ENCODE data around the gene RAB5A. TPM values are rescaled to one million over a fixed set of nuclear protein-coding genes. Genes with fewer than 3 reads are reported as not detected.
"Not testable (repeated sequence)": the region's sequence is repeated elsewhere in the genome, so short reads cannot be mapped to it uniquely, and the experiment has no call there.

RAB5A gene
- total RNA-seq, 2 donors from 2014 or later, result 40.4 to 87.1 TPM

GRCh38 chr3:20028905-20029331 lies 82.0 kb downstream of the RAB5A start:
- no peaks in the 10 kb centered on the region for H3K27me3 ChIP-seq
- no peaks in the 10 kb centered on the region for H3K4me1 ChIP-seq
- TF ChIP-seq, protein P1, sequence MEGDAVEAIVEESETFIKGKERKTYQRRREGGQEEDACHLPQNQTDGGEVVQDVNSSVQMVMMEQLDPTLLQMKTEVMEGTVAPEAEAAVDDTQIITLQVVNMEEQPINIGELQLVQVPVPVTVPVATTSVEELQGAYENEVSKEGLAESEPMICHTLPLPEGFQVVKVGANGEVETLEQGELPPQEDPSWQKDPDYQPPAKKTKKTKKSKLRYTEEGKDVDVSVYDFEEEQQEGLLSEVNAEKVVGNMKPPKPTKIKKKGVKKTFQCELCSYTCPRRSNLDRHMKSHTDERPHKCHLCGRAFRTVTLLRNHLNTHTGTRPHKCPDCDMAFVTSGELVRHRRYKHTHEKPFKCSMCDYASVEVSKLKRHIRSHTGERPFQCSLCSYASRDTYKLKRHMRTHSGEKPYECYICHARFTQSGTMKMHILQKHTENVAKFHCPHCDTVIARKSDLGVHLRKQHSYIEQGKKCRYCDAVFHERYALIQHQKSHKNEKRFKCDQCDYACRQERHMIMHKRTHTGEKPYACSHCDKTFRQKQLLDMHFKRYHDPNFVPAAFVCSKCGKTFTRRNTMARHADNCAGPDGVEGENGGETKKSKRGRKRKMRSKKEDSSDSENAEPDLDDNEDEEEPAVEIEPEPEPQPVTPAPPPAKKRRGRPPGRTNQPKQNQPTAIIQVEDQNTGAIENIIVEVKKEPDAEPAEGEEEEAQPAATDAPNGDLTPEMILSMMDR (IDR thresholded peaks at IDR 0.05), result no peak
- no peak overlapping the region for H3K9ac ChIP-seq (ENCODE audit: low read depth in 2 of 2, low read length in 2 of 2)
- no peak overlapping the region for H3K27ac ChIP-seq
- no peak for DNase-seq
- H3K4me3 ChIP-seq, result no peak overlapping the region
- no peaks in the 10 kb centered on the region for H3K36me3 ChIP-seq
- intact Hi-C loops (cut with DNase I), result no loop called here
- H3K9me3 ChIP-seq, result no peaks in the 10 kb centered on the region

DNA sequence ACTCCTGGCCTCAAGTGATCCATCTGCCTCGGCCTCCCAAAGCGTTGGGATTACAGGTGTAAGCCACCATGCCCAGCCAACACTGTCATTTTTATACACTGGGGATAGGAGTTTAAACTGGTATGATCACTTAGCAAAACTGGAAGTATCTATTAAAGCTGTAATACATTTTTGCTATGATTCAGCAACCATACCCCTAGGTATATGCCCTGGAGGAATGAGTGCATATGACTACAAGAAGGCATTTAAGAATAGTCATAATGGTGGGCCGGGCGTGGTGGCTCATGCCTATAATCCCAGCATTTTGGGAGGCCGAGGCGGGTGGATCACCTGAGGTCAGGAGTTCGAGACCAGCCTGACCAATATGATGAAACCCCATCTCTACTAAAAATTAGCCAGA lies 85.0 kb downstream of the RAB5A start:
- H3K27me3 ChIP-seq; intact Hi-C loops (cut with DNase I); H3K9me3 ChIP-seq; DNase-seq; H3K27ac ChIP-seq; H3K4me3 ChIP-seq; H3K4me1 ChIP-seq; H3K36me3 ChIP-seq; H3K9ac ChIP-seq (ENCODE audit: low read depth in 2 of 2, low read length in 2 of 2): not testable (repeated sequence)

Other genes starting within 250 kb of the RAB5A start
- gene EFHB, start 12.9 kb upstream of the RAB5A start, total RNA-seq, result 1 to 10 TPM in 1 of 2 donors, not detected in 1; 1.7 TPM
- not detected for gene PP2D1, start 65.2 kb downstream of the RAB5A start, total RNA-seq
- 10 to 100 TPM in 1 of 2 donors, 1 to 10 TPM in 1; 8.5 to 25.9 TPM for gene KAT2B, start 93.3 kb downstream of the RAB5A start, total RNA-seq
- gene SGO1, start 239.1 kb downstream of the RAB5A start, total RNA-seq, result 10 to 100 TPM in 1 of 2 donors, 1 to 10 TPM in 1; 4.0 to 19.5 TPM